Measurements from ENCODE around the gene DNAH6.

The DNAH6 gene

GRCh38 chr2:84619794-84620371 is 103.6 kb downstream of the DNAH6 start:
- DNase-seq (ENCODE audit: low spot score), result no peak
- no peak for TF ChIP-seq CTCF (IDR thresholded peaks at IDR 0.05; ENCODE audit: poor library complexity, severe bottlenecking)

GRCh38 chr2:84628486-84628885 is 112.2 kb downstream of the DNAH6 start:
- Histone ChIP-seq H3K36me3 (ENCODE audit: low read depth) (no peaks in the 10 kb centered on the region), H3K4me1 (ENCODE audit: insufficient read depth, poor library complexity, severe bottlenecking) (no peaks in the 10 kb centered on the region), H3K27ac (ENCODE audit: poor library complexity, severe bottlenecking) (no peak overlapping the region), H3K4me3 (ENCODE audit: severe bottlenecking) (no peak overlapping the region), H3K27me3 (ENCODE audit: insufficient read depth, poor library complexity, severe bottlenecking) (peaks cover 6% of the 10 kb centered on the region), H3K9me3 (ENCODE audit: severe bottlenecking) (no peaks in the 10 kb centered on the region)
- no peak for TF ChIP-seq CTCF (IDR thresholded peaks at IDR 0.05; ENCODE audit: poor library complexity, severe bottlenecking)
- ATAC-seq (ENCODE audit: low read depth) (no peak), DNase-seq (ENCODE audit: low spot score) (no peak)

More at GRCh38 chr2:84619794-84620371, 103.6 kb downstream of the DNAH6 start:
- Histone ChIP-seq H3K27ac (ENCODE audit: poor library complexity, severe bottlenecking) (no peak overlapping the region), H3K9me3 (ENCODE audit: severe bottlenecking) (no peaks in the 10 kb centered on the region), H3K36me3 (ENCODE audit: low read depth) (no peaks in the 10 kb centered on the region), H3K27me3 (ENCODE audit: insufficient read depth, poor library complexity, severe bottlenecking) (no peaks in the 10 kb centered on the region), H3K4me3 (ENCODE audit: severe bottlenecking) (no peak overlapping the region), H3K4me1 (ENCODE audit: insufficient read depth, poor library complexity, severe bottlenecking) (no peaks in the 10 kb centered on the region)
- ATAC-seq (ENCODE audit: low read depth), result no peak

- H3K27ac ChIP-seq (ENCODE audit: poor library complexity, severe bottlenecking), result no peak overlapping the region
- H3K27me3 ChIP-seq (ENCODE audit: insufficient read depth, poor library complexity, severe bottlenecking), result peaks cover 6% of the 10 kb centered on the region
- H3K9me3 ChIP-seq (ENCODE audit: severe bottlenecking), result no peaks in the 10 kb centered on the region
- H3K4me1 ChIP-seq (ENCODE audit: insufficient read depth, poor library complexity, severe bottlenecking), result no peaks in the 10 kb centered on the region
- DNase-seq (ENCODE audit: low spot score), result no peak
- ATAC-seq (ENCODE audit: low read depth), result no peak
- H3K36me3 ChIP-seq (ENCODE audit: low read depth), result no peaks in the 10 kb centered on the region
- no peak for TF ChIP-seq CTCF (IDR thresholded peaks at IDR 0.05; ENCODE audit: poor library complexity, severe bottlenecking)
- H3K4me3 ChIP-seq (ENCODE audit: severe bottlenecking), result no peak overlapping the region
Measured at GRCh38 chr2:84629550-84629949, 113.3 kb downstream of the DNAH6 start.

- peak; percentile 70 for TF ChIP-seq CTCF (IDR thresholded peaks at IDR 0.05; ENCODE audit: poor library complexity, severe bottlenecking)
- peak; percentile 72; the same call in 1 of the 3 replicates for ATAC-seq (ENCODE audit: low read depth)
- no peak overlapping the region for H3K4me3 ChIP-seq (ENCODE audit: severe bottlenecking)
- H3K27ac ChIP-seq (ENCODE audit: poor library complexity, severe bottlenecking), result no peak overlapping the region
- H3K36me3 ChIP-seq (ENCODE audit: low read depth), result no peaks in the 10 kb centered on the region
- H3K27me3 ChIP-seq (ENCODE audit: insufficient read depth, poor library complexity, severe bottlenecking), result peaks cover 4% of the 10 kb centered on the region
- no peaks in the 10 kb centered on the region for H3K9me3 ChIP-seq (ENCODE audit: severe bottlenecking)
- no peak for DNase-seq (ENCODE audit: low spot score)
- H3K4me1 ChIP-seq (ENCODE audit: insufficient read depth, poor library complexity, severe bottlenecking), result no peaks in the 10 kb centered on the region
Measured at GRCh38 chr2:84631047-84631446, 114.7 kb downstream of the DNAH6 start.

- H3K9me3 ChIP-seq (ENCODE audit: severe bottlenecking), result no peaks in the 10 kb centered on the region
- no peak for ATAC-seq (ENCODE audit: low read depth)
Measured at GRCh38 chr2:84631985-84632384, 115.7 kb downstream of the DNAH6 start.

More at GRCh38 chr2:84631985-84632384, 115.7 kb downstream of the DNAH6 start:
- TF ChIP-seq CTCF (IDR thresholded peaks at IDR 0.05; ENCODE audit: poor library complexity, severe bottlenecking), result no peak
- H3K36me3 ChIP-seq (ENCODE audit: low read depth), result no peaks in the 10 kb centered on the region
- no peaks in the 10 kb centered on the region for H3K4me1 ChIP-seq (ENCODE audit: insufficient read depth, poor library complexity, severe bottlenecking)
- H3K27ac ChIP-seq (ENCODE audit: poor library complexity, severe bottlenecking), result no peak overlapping the region
- DNase-seq (ENCODE audit: low spot score), result no peak
- H3K27me3 ChIP-seq (ENCODE audit: insufficient read depth, poor library complexity, severe bottlenecking), result peaks cover 4% of the 10 kb centered on the region
- H3K4me3 ChIP-seq (ENCODE audit: severe bottlenecking), result no peak overlapping the region
